Measurements from ENCODE around the gene STRIP2.
"Not testable (repeated sequence)": the region's sequence is repeated elsewhere in the genome, so short reads cannot be mapped to it uniquely, and the experiment has no call there.

STRIP2 gene

GRCh38 chr7:129531721-129532120, 97.5 kb downstream of the STRIP2 start:
- no peak for DNase-seq

DNA sequence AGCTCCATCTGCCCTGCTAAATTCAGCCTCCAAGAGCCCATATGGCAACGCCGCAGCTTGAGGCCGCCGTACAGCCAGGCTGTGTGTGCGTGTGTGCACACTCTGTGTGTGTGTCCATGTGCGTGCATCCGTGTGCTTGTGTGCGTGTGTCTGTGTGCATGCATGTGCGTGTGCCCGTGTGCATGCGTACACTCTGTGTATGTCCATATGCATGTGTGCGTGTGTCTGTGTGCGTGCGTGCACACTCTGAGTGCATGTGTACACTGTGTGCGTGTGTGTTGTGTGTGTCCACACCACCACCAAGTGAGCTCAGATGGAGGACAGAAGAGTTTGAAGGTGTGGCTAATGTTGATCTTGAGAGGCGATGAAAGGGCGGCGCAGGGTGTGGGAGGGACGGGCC, 98.1 kb downstream of the STRIP2 start:
- DNase-seq, result no peak

- DNase-seq, result not testable (repeated sequence)
These were observed 100.5 kb downstream of the STRIP2 start for GRCh38 chr7:129534558-129535274.

DNA sequence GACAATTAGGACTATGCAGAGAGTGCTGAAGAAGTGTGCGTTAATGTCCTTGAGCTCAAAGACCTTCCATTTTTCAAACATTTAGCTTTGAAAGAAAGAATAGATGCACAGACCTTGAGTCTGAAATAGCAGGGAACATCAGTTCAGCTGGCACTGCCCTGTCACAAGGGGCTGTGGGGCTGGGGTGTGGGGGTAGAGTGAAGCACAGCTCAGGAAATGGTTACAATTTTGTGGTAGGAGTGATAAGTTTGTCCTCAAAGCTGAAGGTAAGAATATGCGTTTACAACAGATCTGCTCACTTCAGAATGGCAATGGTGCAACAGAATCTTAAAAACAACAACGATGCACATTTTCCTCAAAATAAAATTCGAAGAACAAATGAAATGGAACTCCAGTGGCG, 101.7 kb downstream of the STRIP2 start:
- no peak for DNase-seq

DNA sequence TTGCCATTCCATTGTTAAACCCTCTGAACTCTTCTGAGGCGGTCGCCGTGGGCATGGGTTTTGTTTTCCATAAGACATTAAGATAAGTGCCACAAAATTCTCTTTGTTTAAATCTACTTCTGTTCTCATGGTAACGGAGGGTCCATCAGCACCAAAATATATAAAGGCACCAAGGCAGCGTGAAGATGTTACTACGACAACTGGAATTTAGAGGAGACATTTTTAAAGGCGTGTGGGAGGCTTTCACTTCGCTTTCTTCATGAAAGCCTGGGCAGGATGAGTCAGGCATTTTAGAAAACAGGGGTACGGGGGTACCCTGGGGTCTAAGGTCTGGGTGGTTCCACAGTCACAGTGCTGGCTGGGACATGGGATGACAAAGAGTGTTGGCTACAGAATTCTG, 102.1 kb downstream of the STRIP2 start:
- no peak for DNase-seq
